ENCODE data around the gene OMG. TPM values are rescaled to one million over a fixed set of nuclear protein-coding genes. Genes with fewer than 3 reads are reported as not detected.
"Not testable (repeated sequence)": the region's sequence is repeated elsewhere in the genome, so short reads cannot be mapped to it uniquely, and the experiment has no call there.

The OMG gene
- total RNA-seq, result not detected

- DNase-seq, result no peak
Measured at GRCh38 chr17:31297090-31297489, at the start of gene OMG. TSS of gene OMG (minus strand) at chr17:31297239. CDS start at chr17:31296331, 908 bp downstream.

GRCh38 chr17:31345191-31345747 lies 48.2 kb upstream of the OMG start:
- H3K27ac ChIP-seq; in situ Hi-C loops (cut with MboI; ENCODE audit: low pct_ligation_motif_present in 1 of 4, low pct_unique_long_range_greater_than_20kb in 1 of 4, low sequenced_read_pairs in 3 of 4); intact Hi-C loops (cut with DNase I; ENCODE audit: low total_unique reads); DNase-seq; H3K4me3 ChIP-seq; H3K9me3 ChIP-seq; H3K4me1 ChIP-seq; H3K27me3 ChIP-seq: not testable (repeated sequence)
- 98 to 100% methylated on average over 2 to 12 of the region's 34 CpGs for whole genome bisulfite sequencing, 2 donors (ENCODE audit: low coverage in 1 of 2)
- peaks cover 0 to 28% (median 9%) of the 10 kb centered on the region in 4 donors for H3K36me3 ChIP-seq

More at GRCh38 chr17:31297090-31297489, at the start of gene OMG:
- in situ Hi-C loops (cut with MboI; ENCODE audit: low pct_ligation_motif_present in 1 of 4, low pct_unique_long_range_greater_than_20kb in 1 of 4, low sequenced_read_pairs in 3 of 4) (no loop called here), intact Hi-C loops (cut with DNase I; ENCODE audit: low total_unique reads) (no loop called here)
- no peak within 1 kb of the TSS for H3K27ac ChIP-seq
- no peaks in the 10 kb centered on the region for H3K36me3 ChIP-seq
- no peak for TF ChIP-seq EP300 (IDR thresholded peaks at IDR 0.05; ENCODE audit: low read depth)
- no peak for TF ChIP-seq CTCF (IDR thresholded peaks at IDR 0.05)
- TF ChIP-seq POLR2A (IDR thresholded peaks at IDR 0.05), result no peak
- no peak for TF ChIP-seq POLR2AphosphoS5 (IDR thresholded peaks at IDR 0.05)
- H3K4me1 ChIP-seq, result no peaks in the 10 kb centered on the region
- H3K9me3 ChIP-seq, result no peaks in the 10 kb centered on the region
- 92 to 97% methylated on average over 4 to 7 of the region's 7 CpGs for WGBS, 2 donors (ENCODE audit: low coverage in 1 of 2)
- H3K27me3 ChIP-seq, result no peaks in the 10 kb centered on the region
- no peak within 1 kb of the TSS for H3K4me3 ChIP-seq

DNA sequence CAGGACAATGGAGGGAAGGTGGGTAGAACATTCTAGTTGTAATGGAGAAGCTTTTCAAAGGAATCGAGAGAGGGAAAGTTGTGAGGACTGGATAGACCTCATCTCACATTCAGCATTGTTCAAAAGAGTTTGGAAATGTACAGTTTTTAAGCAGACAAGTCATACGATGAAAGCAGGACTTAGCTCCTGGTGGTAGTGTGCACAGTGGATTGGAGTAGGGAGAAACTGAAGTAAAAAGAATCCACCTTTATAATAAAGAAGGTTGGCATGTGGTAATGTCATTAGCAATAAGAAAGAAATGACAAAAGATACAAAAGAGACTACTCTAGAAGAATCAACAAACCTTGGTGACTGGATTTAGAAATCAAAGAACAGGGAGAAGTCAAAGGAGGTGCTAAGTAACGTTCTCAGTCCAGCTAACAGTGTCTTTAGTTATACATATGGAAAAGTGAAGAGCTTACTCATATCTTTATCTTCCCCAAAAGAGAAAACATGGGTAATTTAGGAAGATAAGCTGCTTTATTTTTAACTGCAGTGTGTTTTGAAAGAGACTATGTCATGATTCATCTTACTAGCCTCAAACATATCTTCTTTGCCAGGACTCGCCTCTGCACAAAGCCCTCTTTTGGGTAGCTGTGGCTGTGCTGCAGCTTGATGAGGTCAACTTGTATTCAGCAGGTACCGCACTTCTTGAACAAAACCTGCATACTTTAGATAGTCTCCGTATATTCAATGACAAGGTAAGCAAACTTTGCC lies 43.0 kb upstream of the OMG start:
- DNase-seq, result no peak
- Histone ChIP-seq H3K4me3 (no peak overlapping the region), H3K27me3 (no peaks in the 10 kb centered on the region), H3K36me3 (peaks cover 0 to 44% (median 17%) of the 10 kb centered on the region in 4 donors), H3K4me1 (no peaks in the 10 kb centered on the region), H3K27ac (no peak overlapping the region), H3K9me3 (no peaks in the 10 kb centered on the region)
- no peak for TF ChIP-seq CTCF (IDR thresholded peaks at IDR 0.05)
- no peak for TF ChIP-seq POLR2A (IDR thresholded peaks at IDR 0.05)
- TF ChIP-seq EP300 (IDR thresholded peaks at IDR 0.05; ENCODE audit: low read depth), result no peak
- TF ChIP-seq POLR2AphosphoS5 (IDR thresholded peaks at IDR 0.05), result no peak
- in situ Hi-C loops (cut with MboI; ENCODE audit: low pct_ligation_motif_present in 1 of 4, low pct_unique_long_range_greater_than_20kb in 1 of 4, low sequenced_read_pairs in 3 of 4), result no loop called here
- 88 to 96% methylated on average over 4 to 6 of the region's 6 CpGs for WGBS, 2 donors (ENCODE audit: low coverage in 1 of 2)
- intact Hi-C loops (cut with DNase I; ENCODE audit: low total_unique reads), result no loop called here

GRCh38 chr17:31329221-31329620 lies 32.2 kb upstream of the OMG start:
- H3K4me1 ChIP-seq, result no peaks in the 10 kb centered on the region
- TF ChIP-seq POLR2AphosphoS5 (IDR thresholded peaks at IDR 0.05), result no peak
- TF ChIP-seq EP300 (IDR thresholded peaks at IDR 0.05; ENCODE audit: low read depth), result no peak
- no peak for TF ChIP-seq POLR2A (IDR thresholded peaks at IDR 0.05)
- no peak for TF ChIP-seq CTCF (IDR thresholded peaks at IDR 0.05)
- H3K27ac ChIP-seq, result no peak overlapping the region
- no peaks in the 10 kb centered on the region for H3K27me3 ChIP-seq
- H3K9me3 ChIP-seq, result no peaks in the 10 kb centered on the region
- in situ Hi-C loops (cut with MboI; ENCODE audit: low pct_ligation_motif_present in 1 of 4, low pct_unique_long_range_greater_than_20kb in 1 of 4, low sequenced_read_pairs in 3 of 4), result no loop called here
- H3K36me3 ChIP-seq, result peaks cover 0 to 20% (median 8%) of the 10 kb centered on the region in 4 donors
- H3K4me3 ChIP-seq, result no peak overlapping the region
- DNase-seq, result no peak
- intact Hi-C loops (cut with DNase I; ENCODE audit: low total_unique reads), result no loop called here

Measured in transverse colon (tissue), 4 donors.